WTC11 (cell line): Measurements from ENCODE around the gene CUL9. TPM values are rescaled to one million over a fixed set of nuclear protein-coding genes. Genes with fewer than 3 reads are reported as not detected.
A peak's percentile ranks its signal among the peaks of the same experiment; 100 is the strongest.
"Not testable (repeated sequence)": the region's sequence is repeated elsewhere in the genome, so short reads cannot be mapped to it uniquely, and the experiment has no call there.

Experiments used
- ATAC-seq: fragments of 200-7000 bp; cut with Tn5 transposase; 2 replicates; pipeline ENCODE4 v1.10.0; 2021; ENCODE audit warnings: mild to moderate bottlenecking, moderate library complexity
- CTCF ChIA-PET: fragments of 300-600 bp; sonication (Branson Sonifier 250); formaldehyde crosslinking; loops from one replicate; lab custom pipeline; 2021; ENCODE audit warnings: antibody characterized with exemption; lab: Charles Lee
- POLR2A ChIA-PET: fragments of 350-600 bp; sonication (Branson Sonifier 250); formaldehyde crosslinking; loops from one replicate; lab custom pipeline; 2021; ENCODE audit warnings: antibody characterized with exemption; lab: Charles Lee
- DNase-seq: peaks from one replicate; pipeline ENCODE4 v3.0.0; 2021; ENCODE audit warnings: low spot score
- H3K27ac Mint-ChIP-seq: 2 replicates; pipeline ENCODE4 v1.8.0; 2021; ENCODE audit warnings: mixed read lengths
- H3K27me3 Mint-ChIP-seq: 2 replicates; pipeline ENCODE4 v1.8.0; 2021; ENCODE audit warnings: low read depth, mild to moderate bottlenecking, moderate library complexity, mixed read lengths
- H3K36me3 Mint-ChIP-seq: 2 replicates; pipeline ENCODE4 v1.8.0; 2021; ENCODE audit warnings: mixed read lengths
- H3K4me1 Mint-ChIP-seq: 2 replicates; pipeline ENCODE4 v1.8.0; 2022; ENCODE audit warnings: mixed read lengths
- H3K4me3 Mint-ChIP-seq: 2 replicates; pipeline ENCODE4 v1.8.0; 2021; ENCODE audit warnings: mild to moderate bottlenecking, moderate library complexity, mixed read lengths
- H3K9me3 Mint-ChIP-seq: 2 replicates; pipeline ENCODE4 v1.8.0; 2021; ENCODE audit warnings: mixed read lengths
- ATF2 ChIP-seq: sonication (generic); formaldehyde crosslinking; IDR thresholded peaks from 2 replicates; pipeline ENCODE4 v1.8.1; 2022; ENCODE audit warnings: low read depth, missing genetic modification reagents, borderline replicate concordance
- ATF6 ChIP-seq: sonication (generic); formaldehyde crosslinking; IDR thresholded peaks from 2 replicates; pipeline ENCODE4 v1.8.1; 2023; ENCODE audit warnings: mild to moderate bottlenecking, missing genetic modification reagents
- CBFB ChIP-seq: sonication (generic); formaldehyde crosslinking; IDR thresholded peaks from 2 replicates; pipeline ENCODE4 v1.8.1; 2022; ENCODE audit warnings: mild to moderate bottlenecking, low read depth, missing genetic modification reagents
- ELF4 ChIP-seq: sonication (generic); formaldehyde crosslinking; IDR thresholded peaks from 2 replicates; pipeline ENCODE4 v1.8.1; 2022; ENCODE audit warnings: low read depth, mild to moderate bottlenecking, moderate library complexity, missing genetic modification reagents
- ESRRA ChIP-seq: sonication (generic); formaldehyde crosslinking; IDR thresholded peaks from 2 replicates; pipeline ENCODE4 v1.8.1; 2022; ENCODE audit warnings: mild to moderate bottlenecking, missing genetic modification reagents, borderline replicate concordance
- GRHL2 ChIP-seq: fragments of 250-450 bp; sonication (Bioruptor Pico); IDR thresholded peaks from 2 replicates; pipeline ENCODE4 v1.8.0; 2022; ENCODE audit warnings: mild to moderate bottlenecking, moderate library complexity; ENCODE audit not compliant: insufficient replicate concordance, severe bottlenecking
- IRF1 ChIP-seq: sonication (generic); formaldehyde crosslinking; IDR thresholded peaks from 2 replicates; pipeline ENCODE4 v1.8.0; 2023; ENCODE audit warnings: missing genetic modification reagents
- JAZF1 ChIP-seq: fragments of 250-450 bp; sonication (Bioruptor Pico); IDR thresholded peaks from 2 replicates; pipeline ENCODE4 v1.9.0; 2021; ENCODE audit warnings: moderate library complexity, mild to moderate bottlenecking, inconsistent platforms
- NR3C1 ChIP-seq: sonication (generic); formaldehyde crosslinking; conservative IDR thresholded peaks from 2 replicates; pipeline ENCODE4 v1.8.1; 2023; ENCODE audit warnings: low read depth, mild to moderate bottlenecking, missing genetic modification reagents
- SMAD3 ChIP-seq: sonication (generic); formaldehyde crosslinking; IDR thresholded peaks from 2 replicates; pipeline ENCODE4 v1.8.0; 2022; ENCODE audit warnings: missing genetic modification reagents, mild to moderate bottlenecking, borderline replicate concordance
- USF2 ChIP-seq: sonication (generic); formaldehyde crosslinking; IDR thresholded peaks from 2 replicates; pipeline ENCODE4 v1.8.1; 2023; ENCODE audit warnings: mild to moderate bottlenecking, missing genetic modification reagents, moderate library complexity
- ZBTB21 ChIP-seq: sonication (generic); formaldehyde crosslinking; IDR thresholded peaks from 2 replicates; pipeline ENCODE4 v1.8.1; 2023; ENCODE audit warnings: mild to moderate bottlenecking, missing genetic modification reagents, borderline replicate concordance
- ZNF281 ChIP-seq: sonication (generic); formaldehyde crosslinking; IDR thresholded peaks from 2 replicates; pipeline ENCODE4 v1.8.0; 2023; ENCODE audit warnings: mild to moderate bottlenecking, missing genetic modification reagents
- ZNF532 ChIP-seq: fragments of 250-450 bp; sonication (Bioruptor Pico); IDR thresholded peaks from 2 replicates; pipeline ENCODE4 v1.9.0; 2021; ENCODE audit warnings: mild to moderate bottlenecking, borderline replicate concordance
- total RNA-seq: library from RNA; stranded (reverse); gene quantifications from 3 replicates; pipeline ENCODE4 v1.2.3, GENCODE V29; 2021

Gene CUL9
- total RNA-seq, 1 experiment from 2014 or later: 15.2 TPM

GRCh38 chr6:43181942-43182860 is at the start of gene CUL9 (continued):
- peak; percentile 58; the same call in 1 of the 2 replicates for TF ChIP-seq ZNF532 (CRISPR knock-in tag)
- no peak for TF ChIP-seq GRHL2 (CRISPR knock-in tag)

GRCh38 chr6:43138267-43138666 is 43.7 kb upstream of the CUL9 start:
- no peak overlapping the region for H3K27ac Mint-ChIP-seq
- TF ChIP-seq ATF2 (no peak), ELF4 (CRISPR knock-in tag) (no peak), ZBTB21 (CRISPR knock-in tag) (no peak), USF2 (no peak), NR3C1 (CRISPR knock-in tag) (no peak), ESRRA (CRISPR knock-in tag) (no peak)
- TF ChIP-seq, all 79 proteins: peak for 0
- CTCF ChIA-PET: no interaction called here
- peaks cover 8% of the 10 kb centered on the region for H3K4me1 Mint-ChIP-seq
- ATAC-seq (no peak), DNase-seq (no peak)
- no peak overlapping the region for H3K4me3 Mint-ChIP-seq
- no peaks in the 10 kb centered on the region; the same call in 1 of the 2 replicates for H3K27me3 Mint-ChIP-seq
- no peaks in the 10 kb centered on the region for H3K9me3 Mint-ChIP-seq
- H3K36me3 Mint-ChIP-seq: peaks cover 9% of the 10 kb centered on the region
- POLR2A ChIA-PET: no interaction called here

GRCh38 chr6:43139973-43140372 is 42.0 kb upstream of the CUL9 start:
- H3K27ac Mint-ChIP-seq, H3K9me3 Mint-ChIP-seq, H3K4me3 Mint-ChIP-seq, ATAC-seq, H3K36me3 Mint-ChIP-seq, DNase-seq, H3K4me1 Mint-ChIP-seq, POLR2A ChIA-PET, H3K27me3 Mint-ChIP-seq, CTCF ChIA-PET: not testable (repeated sequence)

GRCh38 chr6:43141644-43142043 is 40.4 kb upstream of the CUL9 start:
- ATAC-seq: no peak
- no peak overlapping the region for H3K4me3 Mint-ChIP-seq
- ChIA-PET CTCF (interaction anchor here (3.2 kb wide), 1 partner anchor 65 kb away, joined by 50 read pairs; the partner anchor contains the start of gene PTK7), POLR2A (no interaction called here)
- H3K9me3 Mint-ChIP-seq: no peaks in the 10 kb centered on the region
- no peak overlapping the region for H3K27ac Mint-ChIP-seq
- no peak for DNase-seq
- peaks cover 10% of the 10 kb centered on the region for H3K4me1 Mint-ChIP-seq
- H3K36me3 Mint-ChIP-seq: peaks cover 12% of the 10 kb centered on the region
- no peaks in the 10 kb centered on the region; the same call in 1 of the 2 replicates for H3K27me3 Mint-ChIP-seq
- TF ChIP-seq IRF1 (CRISPR knock-in tag) (no peak), ZNF281 (CRISPR knock-in tag) (no peak), ATF6 (CRISPR knock-in tag) (no peak), SMAD3 (CRISPR knock-in tag) (no peak), CBFB (CRISPR knock-in tag) (no peak), JAZF1 (CRISPR knock-in tag) (no peak)
